MM.1S (cell line): ENCODE results near the gene RAB31.

Experiments
- DNase-seq: peaks from one replicate; pipeline ENCODE4 v3.0.0-alpha.2; 2015
- H2AFZ ChIP-seq: fragments of 300-600 bp; sonication (generic); 2 replicates; pipeline ENCODE4 v1.6.0; 2016; ENCODE audit warnings: antibody characterized with exemption, low read length
- H3F3A ChIP-seq: fragments of 300-600 bp; sonication (generic); 2 replicates; pipeline ENCODE4 v1.6.1; 2016; ENCODE audit warnings: mild to moderate bottlenecking, antibody characterized with exemption, low read length, moderate library complexity, mixed read lengths; ENCODE audit not compliant: insufficient read depth
- H3K27ac ChIP-seq: fragments of 300-600 bp; sonication (generic); 2 replicates; pipeline ENCODE4 v1.5.1; 2016; ENCODE audit warnings: mild to moderate bottlenecking, low read length
- H3K27me3 ChIP-seq: fragments of 300-600 bp; sonication (generic); replicated peaks from 2 replicates; pipeline ENCODE4 v1.6.0; 2016; ENCODE audit warnings: low read length; ENCODE audit not compliant: insufficient read depth
- H3K36me3 ChIP-seq: fragments of 300-600 bp; sonication (generic); replicated peaks from 2 replicates; pipeline ENCODE4 v1.6.1; 2016; ENCODE audit warnings: mild to moderate bottlenecking, low read length, mixed read lengths; ENCODE audit not compliant: insufficient read depth
- H3K4me1 ChIP-seq: fragments of 300-600 bp; sonication (generic); 2 replicates; pipeline ENCODE4 v1.6.1; 2016; ENCODE audit warnings: low read length, mixed read lengths
- H3K4me2 ChIP-seq: fragments of 300-600 bp; sonication (generic); 2 replicates; pipeline ENCODE4 v1.6.0; 2016; ENCODE audit warnings: low read depth, low read length
- H3K4me3 ChIP-seq: fragments of 300-600 bp; sonication (generic); 2 replicates; pipeline ENCODE4 v1.5.1; 2016; ENCODE audit warnings: low read length, mixed read lengths
- H3K79me2 ChIP-seq: fragments of 300-600 bp; sonication (generic); 2 replicates; pipeline ENCODE4 v1.6.1; 2016; ENCODE audit warnings: mixed run types, low read length, mixed read lengths
- H3K9ac ChIP-seq: fragments of 300-600 bp; sonication (generic); 2 replicates; pipeline ENCODE4 v1.6.1; 2016; ENCODE audit warnings: low read length, mixed read lengths
- H3K9me2 ChIP-seq: fragments of 300-600 bp; sonication (generic); replicated peaks from 2 replicates; pipeline ENCODE4 v1.6.1; 2016; ENCODE audit warnings: mild to moderate bottlenecking, low read length, mixed read lengths; ENCODE audit not compliant: insufficient read depth
- H3K9me3 ChIP-seq: fragments of 300-600 bp; sonication (generic); replicated peaks from 2 replicates; pipeline ENCODE4 v1.6.1; 2016; ENCODE audit warnings: mild to moderate bottlenecking, low read length, mixed read lengths; ENCODE audit not compliant: insufficient read depth
- H4K20me1 ChIP-seq: fragments of 300-600 bp; sonication (generic); 2 replicates; pipeline ENCODE4 v1.6.1; 2016; ENCODE audit warnings: mild to moderate bottlenecking, low read length, moderate library complexity, mixed read lengths; ENCODE audit not compliant: insufficient read depth
- EZH2 ChIP-seq: fragments of 300-600 bp; sonication (generic); optimal IDR thresholded peaks from 2 replicates; pipeline ENCODE3; 2017; ENCODE audit warnings: low read depth, mild to moderate bottlenecking, antibody characterized with exemption, low read length, mixed read lengths
- EZH2phosphoT487 ChIP-seq: fragments of 300-600 bp; sonication (generic); IDR thresholded peaks from 2 replicates; pipeline ENCODE4 v1.6.1; 2018; ENCODE audit warnings: antibody characterized with exemption, low read length
- TF ChIP-seq, protein P1 (sequence below): fragments of 300-600 bp; sonication (generic); IDR thresholded peaks from 2 replicates; pipeline ENCODE4 v1.5.1; 2016; ENCODE audit warnings: antibody characterized with exemption, low read length, mixed read lengths

Gene RAB31

DNA sequence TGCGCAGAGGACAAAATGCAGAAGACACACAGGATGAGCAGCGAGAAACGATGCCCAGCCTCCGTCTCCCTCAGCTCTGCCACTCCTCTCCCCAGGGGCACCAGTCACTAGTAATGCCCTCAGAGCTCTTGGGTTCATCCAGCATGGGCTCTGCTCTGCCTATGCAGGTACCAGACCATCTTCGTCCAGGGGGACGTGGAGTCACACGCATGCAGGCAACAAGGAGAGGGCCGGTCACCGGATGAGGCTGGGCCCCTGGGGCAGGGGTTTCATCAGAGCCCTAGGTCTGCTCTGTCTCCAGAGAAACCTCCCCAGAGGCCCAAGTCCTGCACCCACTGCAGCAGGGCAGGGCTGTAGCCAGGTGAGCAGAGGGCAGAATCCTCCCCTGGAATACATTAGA, 23.9 kb downstream of the RAB31 start:
- no peak for DNase-seq
- H3K4me2 ChIP-seq = no peak overlapping the region
- no peaks in the 10 kb centered on the region for H3K79me2 ChIP-seq
- H3K27me3 ChIP-seq = no peaks in the 10 kb centered on the region
- no peaks in the 10 kb centered on the region for H3K9me2 ChIP-seq
- no peak overlapping the region for H3K4me3 ChIP-seq
- no peak overlapping the region for H3K9ac ChIP-seq
- TF ChIP-seq EZH2phosphoT487 (no peak), EZH2 (no peak)
- TF ChIP-seq, protein P1, sequence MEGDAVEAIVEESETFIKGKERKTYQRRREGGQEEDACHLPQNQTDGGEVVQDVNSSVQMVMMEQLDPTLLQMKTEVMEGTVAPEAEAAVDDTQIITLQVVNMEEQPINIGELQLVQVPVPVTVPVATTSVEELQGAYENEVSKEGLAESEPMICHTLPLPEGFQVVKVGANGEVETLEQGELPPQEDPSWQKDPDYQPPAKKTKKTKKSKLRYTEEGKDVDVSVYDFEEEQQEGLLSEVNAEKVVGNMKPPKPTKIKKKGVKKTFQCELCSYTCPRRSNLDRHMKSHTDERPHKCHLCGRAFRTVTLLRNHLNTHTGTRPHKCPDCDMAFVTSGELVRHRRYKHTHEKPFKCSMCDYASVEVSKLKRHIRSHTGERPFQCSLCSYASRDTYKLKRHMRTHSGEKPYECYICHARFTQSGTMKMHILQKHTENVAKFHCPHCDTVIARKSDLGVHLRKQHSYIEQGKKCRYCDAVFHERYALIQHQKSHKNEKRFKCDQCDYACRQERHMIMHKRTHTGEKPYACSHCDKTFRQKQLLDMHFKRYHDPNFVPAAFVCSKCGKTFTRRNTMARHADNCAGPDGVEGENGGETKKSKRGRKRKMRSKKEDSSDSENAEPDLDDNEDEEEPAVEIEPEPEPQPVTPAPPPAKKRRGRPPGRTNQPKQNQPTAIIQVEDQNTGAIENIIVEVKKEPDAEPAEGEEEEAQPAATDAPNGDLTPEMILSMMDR = no peak
- no peaks in the 10 kb centered on the region for H4K20me1 ChIP-seq
- no peaks in the 10 kb centered on the region for H3K36me3 ChIP-seq
- no peak overlapping the region for H3K27ac ChIP-seq
- H3K4me1 ChIP-seq = no peaks in the 10 kb centered on the region
- no peaks in the 10 kb centered on the region for H3K9me3 ChIP-seq
- no peak overlapping the region for H2AFZ ChIP-seq
- no peaks in the 10 kb centered on the region for H3F3A ChIP-seq

DNA sequence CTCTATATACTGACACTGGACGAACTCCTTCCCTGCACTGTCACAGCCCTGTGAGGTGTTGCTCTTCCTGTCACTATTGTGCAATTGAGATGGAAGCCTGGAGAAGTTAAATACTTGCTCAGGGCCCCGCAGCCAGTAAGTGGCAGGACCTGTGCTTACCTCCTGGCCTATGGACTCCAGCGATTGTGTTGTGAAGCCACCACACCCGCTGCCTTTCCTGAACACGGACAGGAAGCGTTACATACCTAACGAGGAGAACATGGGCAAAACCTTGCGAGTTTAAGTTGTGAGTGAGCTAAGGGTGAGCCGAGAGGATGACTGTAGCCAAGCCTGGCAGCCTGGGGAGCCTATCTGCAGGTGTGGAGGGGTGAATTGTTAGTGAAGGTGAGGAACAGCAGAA, 26.1 kb downstream of the RAB31 start:
- no peaks in the 10 kb centered on the region for H3K9me2 ChIP-seq
- no peaks in the 10 kb centered on the region for H3K36me3 ChIP-seq
- no peaks in the 10 kb centered on the region for H3K27me3 ChIP-seq
- no peaks in the 10 kb centered on the region for H3K4me1 ChIP-seq
- no peak overlapping the region for H3K9ac ChIP-seq
- H3K4me3 ChIP-seq = no peak overlapping the region
- no peaks in the 10 kb centered on the region for H4K20me1 ChIP-seq
- H3K9me3 ChIP-seq = no peaks in the 10 kb centered on the region
- no peaks in the 10 kb centered on the region for H3F3A ChIP-seq
- H3K4me2 ChIP-seq = no peak overlapping the region
- no peak for DNase-seq
- no peak overlapping the region for H2AFZ ChIP-seq
- TF ChIP-seq EZH2phosphoT487 (no peak), EZH2 (no peak)
- TF ChIP-seq, protein P1 = no peak
- H3K27ac ChIP-seq = no peak overlapping the region
- H3K79me2 ChIP-seq = no peaks in the 10 kb centered on the region

DNA sequence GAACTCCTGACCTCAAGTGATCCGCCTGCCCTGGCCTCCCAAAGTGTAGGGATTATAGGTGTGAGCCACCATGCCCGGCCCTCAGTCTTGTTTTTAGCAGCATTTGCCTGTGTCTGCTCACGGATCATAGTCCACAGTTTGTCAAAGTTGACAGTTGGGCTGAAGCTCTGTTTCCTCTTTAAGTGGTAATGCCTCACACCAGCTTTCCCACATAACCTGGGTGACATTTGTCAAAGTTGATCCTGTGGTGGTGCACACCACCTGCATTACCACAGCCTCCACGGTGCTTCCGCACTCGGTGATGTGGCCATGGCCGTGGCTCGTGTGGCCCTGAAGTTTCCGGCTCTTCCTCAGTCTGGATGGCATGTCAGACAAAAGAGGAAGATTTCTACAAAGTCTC, 27.1 kb downstream of the RAB31 start:
- Histone ChIP-seq H3K27me3 (no peaks in the 10 kb centered on the region), H3K4me1 (no peaks in the 10 kb centered on the region), H3K36me3 (no peaks in the 10 kb centered on the region), H3K79me2 (no peaks in the 10 kb centered on the region), H4K20me1 (no peaks in the 10 kb centered on the region), H3K4me3 (no peak overlapping the region), H3K9me2 (no peaks in the 10 kb centered on the region), H3K27ac (no peak overlapping the region), H2AFZ (no peak overlapping the region), H3K9me3 (no peaks in the 10 kb centered on the region), H3F3A (no peaks in the 10 kb centered on the region), H3K4me2 (no peak overlapping the region), H3K9ac (no peak overlapping the region)
- no peak for DNase-seq
- TF ChIP-seq EZH2 (no peak), EZH2phosphoT487 (no peak)
- TF ChIP-seq, protein P1 = no peak

DNA sequence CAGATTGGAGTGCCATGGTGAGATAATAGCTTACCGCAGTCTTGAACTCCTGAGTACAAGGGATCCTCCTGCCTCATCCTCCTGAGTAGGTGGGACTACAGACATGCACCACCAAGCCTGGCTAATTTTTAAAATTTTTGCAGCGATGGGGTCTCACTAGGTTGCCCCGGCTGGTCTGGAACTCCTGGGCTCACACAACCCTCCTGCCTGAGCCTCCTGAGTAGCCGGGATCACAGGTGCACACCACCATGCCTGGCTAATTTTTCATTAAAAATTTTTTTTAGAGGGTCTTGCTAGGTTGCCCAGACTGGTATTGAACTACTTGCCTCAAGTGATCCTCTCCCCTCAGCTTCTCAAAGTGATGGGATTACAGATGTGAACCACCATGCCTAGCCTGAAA, 27.8 kb downstream of the RAB31 start:
- no peak for TF ChIP-seq EZH2phosphoT487
- no peak for TF ChIP-seq EZH2
- TF ChIP-seq, protein P1 = no peak

More for the DNA sequence above, 27.8 kb downstream of the RAB31 start:
- Histone ChIP-seq H3K79me2 (no peaks in the 10 kb centered on the region), H3K4me3 (no peak overlapping the region), H3K36me3 (no peaks in the 10 kb centered on the region), H3K27me3 (no peaks in the 10 kb centered on the region), H3K27ac (no peak overlapping the region), H2AFZ (no peak overlapping the region), H3K4me2 (no peak overlapping the region), H4K20me1 (no peaks in the 10 kb centered on the region), H3K4me1 (no peaks in the 10 kb centered on the region), H3F3A (no peaks in the 10 kb centered on the region), H3K9me2 (no peaks in the 10 kb centered on the region), H3K9ac (no peak overlapping the region), H3K9me3 (no peaks in the 10 kb centered on the region)
- DNase-seq = no peak
